Left kidney (tissue), 1 donor: Measurements from ENCODE around the gene ANKRD60. TPM values are rescaled to one million over a fixed set of nuclear protein-coding genes. Genes with fewer than 3 reads are reported as not detected.

Experiments used
- polyA plus RNA-seq: library from polyadenylated mRNA; unstranded; fragments of 120-200 nt; gene quantifications from one replicate; pipeline ENCODE4 v1.2.1, GENCODE V29; 2013; ENCODE audit not compliant: insufficient read length

ANKRD60 gene
- polyA plus RNA-seq, 1 donor: not detected

Other genes with a start within 250 kb of the ANKRD60 start
- gene RAB22A, start 81.1 kb upstream of the ANKRD60 start, polyA plus RNA-seq: 24.2 TPM
- 57.3 TPM for gene VAPB, start 160.6 kb upstream of the ANKRD60 start, polyA plus RNA-seq